Endothelial cell (in vitro differentiated cells): ENCODE results near the gene OTOGL. TPM values are rescaled to one million over a fixed set of nuclear protein-coding genes. Genes with fewer than 3 reads are reported as not detected.

ENCODE experiments used
- DNase-seq: peaks from one replicate; pipeline ENCODE4 v3.0.0; 2021; ENCODE audit warnings: low spot score
- H3K27ac Mint-ChIP-seq: one replicate; pipeline ENCODE4 v1.8.0; 2021; ENCODE audit warnings: mixed read lengths, inconsistent platforms; ENCODE audit not compliant: unreplicated experiment
- H3K27me3 Mint-ChIP-seq: one replicate; pipeline ENCODE4 v1.8.0; 2021; ENCODE audit warnings: mild to moderate bottlenecking, moderate library complexity, mixed read lengths, inconsistent platforms; ENCODE audit not compliant: unreplicated experiment
- H3K36me3 Mint-ChIP-seq: one replicate; pipeline ENCODE4 v1.8.0; 2021; ENCODE audit warnings: mild to moderate bottlenecking, low read depth, mixed read lengths, inconsistent platforms; ENCODE audit not compliant: unreplicated experiment
- H3K4me1 Mint-ChIP-seq: one replicate; pipeline ENCODE4 v1.8.0; 2021; ENCODE audit warnings: mild to moderate bottlenecking, mixed read lengths, inconsistent platforms; ENCODE audit not compliant: unreplicated experiment
- H3K4me3 Mint-ChIP-seq: one replicate; pipeline ENCODE4 v1.8.0; 2021; ENCODE audit warnings: mild to moderate bottlenecking, mixed read lengths, inconsistent platforms; ENCODE audit not compliant: unreplicated experiment
- H3K9me3 Mint-ChIP-seq: one replicate; pipeline ENCODE4 v1.8.0; 2021; ENCODE audit warnings: mixed read lengths, inconsistent platforms; ENCODE audit not compliant: unreplicated experiment
- CTCF ChIP-seq: fragments of 200-600 bp; sonication (generic); IDR thresholded peaks from one replicate; pipeline ENCODE4 v1.5.0; 2021; ENCODE audit warnings: antibody characterized with exemption; ENCODE audit not compliant: unreplicated experiment
- total RNA-seq: library from RNA; stranded (reverse); fragmentation: NEBNext Ultra II Directional; extraction: Animal tissue kit (Norgen Biotek cat#: 25700); gene quantifications from one replicate; pipeline ENCODE4 v1.2.1, GENCODE V29; 2021; ENCODE audit not compliant: unreplicated experiment

The OTOGL gene
- total RNA-seq, 1 donor from 2014 or later = 0.31 TPM

DNA sequence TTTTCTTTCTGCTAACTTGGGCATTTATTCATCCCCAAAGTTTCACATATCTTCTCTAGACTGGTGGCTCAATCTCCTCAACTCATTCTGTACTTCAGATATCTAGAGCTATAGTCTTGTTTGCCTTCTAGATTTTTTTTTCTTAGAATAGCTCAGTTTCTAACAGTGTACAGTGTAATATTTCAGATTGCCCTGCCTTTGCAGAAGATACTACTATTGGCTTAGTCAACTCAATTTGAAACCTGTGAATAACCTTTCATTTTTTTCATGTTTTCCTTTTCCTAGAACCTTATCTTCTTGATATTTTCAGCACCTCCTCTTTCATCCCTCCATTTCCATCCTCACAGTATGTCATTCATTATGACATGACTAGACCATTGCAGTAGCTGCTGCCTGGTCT is 69.6 kb downstream of the OTOGL start:
- Mint-ChIP-seq H3K27ac (no peak overlapping the region), H3K9me3 (no peaks in the 10 kb centered on the region), H3K4me3 (no peak overlapping the region), H3K27me3 (no peaks in the 10 kb centered on the region), H3K4me1 (peaks cover 3% of the 10 kb centered on the region), H3K36me3 (no peaks in the 10 kb centered on the region)
- DNase-seq = no peak
- no peak for TF ChIP-seq CTCF

GRCh38 chr12:80170915-80171314 is 71.6 kb downstream of the OTOGL start:
- Mint-ChIP-seq H3K4me1 (peaks cover 3% of the 10 kb centered on the region), H3K36me3 (no peaks in the 10 kb centered on the region), H3K27me3 (no peaks in the 10 kb centered on the region), H3K4me3 (no peak overlapping the region), H3K27ac (no peak overlapping the region), H3K9me3 (no peaks in the 10 kb centered on the region)
- no peak for DNase-seq
- TF ChIP-seq CTCF = no peak

DNA sequence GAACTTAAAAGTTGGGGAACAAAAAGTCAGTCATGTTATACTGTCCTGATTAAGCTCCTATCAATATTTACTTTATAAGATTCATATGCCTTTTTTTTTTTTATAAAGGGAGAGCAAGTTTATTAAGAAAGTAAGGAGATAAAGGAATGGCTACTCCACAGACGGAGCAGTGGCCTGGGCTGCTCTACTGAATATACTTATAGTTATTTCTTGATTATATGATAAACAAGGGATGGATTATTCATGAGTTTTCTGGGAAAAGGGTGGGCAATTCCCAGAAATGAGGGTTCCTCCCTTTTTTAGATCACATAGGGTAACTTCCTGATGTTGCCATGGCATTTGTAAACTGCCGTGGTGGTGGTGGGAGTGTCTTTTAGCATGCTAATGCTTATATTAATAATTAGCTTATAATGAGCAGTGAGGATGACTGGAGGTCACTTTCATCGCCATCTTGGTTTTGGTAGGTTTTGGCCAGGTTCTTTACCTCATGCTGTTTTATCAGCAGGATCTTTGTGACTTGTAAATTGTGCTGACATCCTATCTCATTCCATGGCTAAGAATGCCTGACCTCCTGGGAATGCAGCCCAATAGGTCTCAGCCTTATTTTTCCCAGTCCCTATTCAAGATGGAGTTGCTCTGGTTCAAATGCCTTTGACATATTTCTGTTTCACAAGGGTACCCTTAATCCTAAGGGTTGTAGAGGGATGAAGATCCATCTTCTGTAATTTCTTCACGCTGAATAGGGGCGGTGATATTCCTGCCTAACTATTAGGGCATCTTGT is 73.9 kb downstream of the OTOGL start:
- Mint-ChIP-seq H3K4me3 (no peak overlapping the region), H3K4me1 (peaks cover 3% of the 10 kb centered on the region), H3K27me3 (no peaks in the 10 kb centered on the region), H3K9me3 (no peaks in the 10 kb centered on the region), H3K27ac (no peak overlapping the region), H3K36me3 (no peaks in the 10 kb centered on the region)
- TF ChIP-seq CTCF = no peak
- no peak for DNase-seq

DNA sequence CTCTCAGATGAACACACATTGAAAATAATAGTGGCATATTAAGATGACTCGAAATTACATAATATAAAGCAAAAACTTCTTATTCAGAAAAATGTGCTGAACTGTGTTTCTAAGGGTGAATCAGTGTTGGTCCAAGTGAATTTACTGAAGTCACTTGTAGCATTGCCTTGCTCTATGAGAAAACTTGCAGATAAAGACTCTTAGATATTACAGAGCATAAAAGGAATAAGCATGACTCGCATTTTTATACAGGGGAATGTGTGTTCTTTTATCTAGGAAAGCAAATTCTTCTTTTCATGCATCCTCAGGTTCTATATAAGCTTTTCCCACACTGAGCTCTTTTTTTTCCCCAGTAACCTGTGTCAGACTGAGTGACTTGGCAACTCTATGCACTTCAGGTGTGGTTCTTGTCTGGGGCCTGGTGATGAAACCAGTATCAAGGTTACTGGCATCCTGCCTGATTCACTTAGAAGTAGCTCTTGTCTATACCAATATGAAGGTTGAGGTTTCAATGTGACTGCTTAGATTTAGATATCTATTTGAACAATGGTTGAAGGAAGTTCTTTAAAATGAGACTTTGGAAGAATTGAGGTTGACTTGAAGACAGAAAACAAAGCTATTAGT is 76.1 kb downstream of the OTOGL start:
- H3K9me3 Mint-ChIP-seq = no peaks in the 10 kb centered on the region
- H3K4me3 Mint-ChIP-seq = no peak overlapping the region
- no peak for DNase-seq
- TF ChIP-seq CTCF = no peak
- H3K27me3 Mint-ChIP-seq = no peaks in the 10 kb centered on the region
- no peak overlapping the region for H3K27ac Mint-ChIP-seq
- H3K36me3 Mint-ChIP-seq = no peaks in the 10 kb centered on the region
- peaks cover 6% of the 10 kb centered on the region for H3K4me1 Mint-ChIP-seq

DNA sequence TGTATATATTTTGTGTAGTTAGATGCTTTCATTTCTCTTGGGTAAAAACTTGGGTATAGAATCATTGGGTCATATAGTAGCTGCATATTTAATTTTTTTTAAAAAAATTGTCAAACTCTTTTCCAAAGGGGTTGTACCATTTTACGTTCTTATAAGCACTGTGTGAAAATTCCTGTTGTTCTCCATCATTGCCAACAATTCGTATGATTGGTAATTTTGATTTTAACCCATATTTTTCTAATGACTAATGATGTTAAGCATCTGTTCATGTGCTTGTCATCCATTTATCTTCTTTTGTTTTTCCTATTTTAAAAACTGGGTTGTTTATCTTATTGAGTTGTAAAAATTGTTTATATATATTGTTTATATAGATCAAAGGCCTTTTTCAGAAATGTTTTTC is 77.4 kb downstream of the OTOGL start:
- TF ChIP-seq CTCF = no peak
- no peak for DNase-seq
- H3K4me1 Mint-ChIP-seq = peaks cover 6% of the 10 kb centered on the region
- no peaks in the 10 kb centered on the region for H3K27me3 Mint-ChIP-seq
- H3K27ac Mint-ChIP-seq = no peak overlapping the region
- H3K9me3 Mint-ChIP-seq = no peaks in the 10 kb centered on the region
- no peak overlapping the region for H3K4me3 Mint-ChIP-seq
- H3K36me3 Mint-ChIP-seq = no peaks in the 10 kb centered on the region
